Suprapubic skin (tissue), 4 donors: ENCODE data around the gene L3MBTL4.
"Not testable (repeated sequence)": the region's sequence is repeated elsewhere in the genome, so short reads cannot be mapped to it uniquely, and the experiment has no call there.

Experiments used
- EP300 ChIP-seq: sonication (generic); formaldehyde crosslinking; IDR thresholded peaks from one replicate; pipeline ENCODE4 v1.6.1; 2017; ENCODE audit warnings: antibody characterized with exemption
- POLR2A ChIP-seq, 2 donors: fragments of 450-650 bp; IDR thresholded peaks; one replicate each; pipeline ENCODE4 v1.6.1; 2017; ENCODE audit warnings: antibody characterized with exemption in 2 of 2, mild to moderate bottlenecking in 2 of 2, moderate library complexity in 2 of 2
- POLR2AphosphoS5 ChIP-seq, 3 donors: sonication (generic); formaldehyde crosslinking; IDR thresholded peaks; one replicate each; pipeline ENCODE4 v1.6.1; 2017; ENCODE audit warnings: antibody characterized with exemption in 3 of 3
- TF ChIP-seq, protein P1 (sequence below), 2 donors: fragments of 200-600 bp in 1 of 2; fragments of 450-650 bp in 1 of 2; sonication (generic) in 1 of 2; IDR thresholded peaks; one replicate each; pipeline ENCODE4 v1.5.1; 2016 to 2019; ENCODE audit warnings: antibody characterized with exemption in 2 of 2, mild to moderate bottlenecking in 1 of 2, moderate library complexity in 1 of 2

GRCh38 chr18:6408543-6408942 is 6.2 kb downstream of the L3MBTL4 start:
- not testable (repeated sequence) for TF ChIP-seq POLR2A (IDR thresholded peaks at IDR 0.05); POLR2AphosphoS5 (IDR thresholded peaks at IDR 0.05); EP300
- TF ChIP-seq, protein P1, sequence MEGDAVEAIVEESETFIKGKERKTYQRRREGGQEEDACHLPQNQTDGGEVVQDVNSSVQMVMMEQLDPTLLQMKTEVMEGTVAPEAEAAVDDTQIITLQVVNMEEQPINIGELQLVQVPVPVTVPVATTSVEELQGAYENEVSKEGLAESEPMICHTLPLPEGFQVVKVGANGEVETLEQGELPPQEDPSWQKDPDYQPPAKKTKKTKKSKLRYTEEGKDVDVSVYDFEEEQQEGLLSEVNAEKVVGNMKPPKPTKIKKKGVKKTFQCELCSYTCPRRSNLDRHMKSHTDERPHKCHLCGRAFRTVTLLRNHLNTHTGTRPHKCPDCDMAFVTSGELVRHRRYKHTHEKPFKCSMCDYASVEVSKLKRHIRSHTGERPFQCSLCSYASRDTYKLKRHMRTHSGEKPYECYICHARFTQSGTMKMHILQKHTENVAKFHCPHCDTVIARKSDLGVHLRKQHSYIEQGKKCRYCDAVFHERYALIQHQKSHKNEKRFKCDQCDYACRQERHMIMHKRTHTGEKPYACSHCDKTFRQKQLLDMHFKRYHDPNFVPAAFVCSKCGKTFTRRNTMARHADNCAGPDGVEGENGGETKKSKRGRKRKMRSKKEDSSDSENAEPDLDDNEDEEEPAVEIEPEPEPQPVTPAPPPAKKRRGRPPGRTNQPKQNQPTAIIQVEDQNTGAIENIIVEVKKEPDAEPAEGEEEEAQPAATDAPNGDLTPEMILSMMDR (IDR thresholded peaks at IDR 0.05) = not testable (repeated sequence)
